Suprapubic skin (tissue), 4 donors: ENCODE results near the gene TEX22. TPM values are rescaled to one million over a fixed set of nuclear protein-coding genes. Genes with fewer than 3 reads are reported as not detected.

Experiments used
- DNase-seq, 2 donors: peaks; one replicate each; pipeline ENCODE4 v3.0.0-alpha.2; 2019; ENCODE audit warnings: low spot score in 2 of 2
- H3K27ac ChIP-seq: fragments of 200-600 bp; sonication (generic); one replicate; pipeline ENCODE4 v1.5.1; 2019
- H3K27me3 ChIP-seq: fragments of 200-600 bp; sonication (generic); one replicate; pipeline ENCODE4 v1.5.1; 2019
- H3K36me3 ChIP-seq: fragments of 200-600 bp; sonication (generic); one replicate; pipeline ENCODE4 v1.5.1; 2019
- H3K4me1 ChIP-seq: fragments of 200-600 bp; sonication (generic); one replicate; pipeline ENCODE4 v1.5.1; 2019
- H3K4me3 ChIP-seq: fragments of 200-600 bp; sonication (generic); one replicate; pipeline ENCODE4 v1.5.1; 2019; ENCODE audit warnings: mild to moderate bottlenecking
- H3K9me3 ChIP-seq: fragments of 200-600 bp; sonication (generic); one replicate; pipeline ENCODE4 v1.5.1; 2019
- EP300 ChIP-seq: sonication (generic); formaldehyde crosslinking; IDR thresholded peaks from one replicate; pipeline ENCODE4 v1.6.1; 2017; ENCODE audit warnings: antibody characterized with exemption
- POLR2A ChIP-seq, 2 donors: fragments of 450-650 bp; IDR thresholded peaks; one replicate each; pipeline ENCODE4 v1.6.1; 2017; ENCODE audit warnings: antibody characterized with exemption in 2 of 2, mild to moderate bottlenecking in 2 of 2, moderate library complexity in 2 of 2
- POLR2AphosphoS5 ChIP-seq, 3 donors: sonication (generic); formaldehyde crosslinking; IDR thresholded peaks; one replicate each; pipeline ENCODE4 v1.6.1; 2017; ENCODE audit warnings: antibody characterized with exemption in 3 of 3
- WGBS: methylation state at CpG from one replicate; pipeline ENCODE4 v1.1.5; 2018; 5-methylcytosine and 5-hydroxymethylcytosine counted together
- total RNA-seq, 4 donors: library from RNA; depleted of rRNA; stranded (reverse); fragments of >200 nt; gene quantifications; one replicate each; pipeline ENCODE4 v1.1.0, GENCODE V29; 2016
- TF ChIP-seq, protein P1 (sequence below), 2 donors: fragments of 200-600 bp in 1 of 2; fragments of 450-650 bp in 1 of 2; sonication (generic) in 1 of 2; IDR thresholded peaks; one replicate each; pipeline ENCODE4 v1.5.1; 2016 to 2019; ENCODE audit warnings: antibody characterized with exemption in 2 of 2, mild to moderate bottlenecking in 1 of 2, moderate library complexity in 1 of 2

TEX22 gene
- total RNA-seq, 4 donors from 2014 or later = 0.80 TPM; not detected in 3

DNA sequence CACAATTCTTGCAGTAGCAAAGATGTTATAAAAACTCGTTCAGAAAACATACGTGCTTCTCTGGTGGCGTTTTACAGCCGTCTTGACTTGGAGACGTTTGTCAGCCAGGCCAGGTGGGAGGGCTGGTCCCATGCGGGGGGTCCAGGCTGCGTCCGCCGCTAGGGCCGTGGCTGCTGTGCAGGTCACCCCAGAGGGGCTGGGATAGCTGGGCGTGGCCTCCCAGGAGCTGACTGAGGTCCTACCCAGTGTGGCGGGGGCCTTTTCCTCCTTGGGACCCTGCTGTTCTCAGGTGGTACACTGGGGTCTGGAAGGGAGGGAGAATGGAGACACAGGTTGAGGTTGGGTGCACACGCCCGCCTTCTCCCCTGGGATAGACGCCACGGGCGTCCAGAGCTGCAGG lies 46.5 kb downstream of the TEX22 start:
- H3K4me3 ChIP-seq = no peak overlapping the region
- TF ChIP-seq, protein P1, sequence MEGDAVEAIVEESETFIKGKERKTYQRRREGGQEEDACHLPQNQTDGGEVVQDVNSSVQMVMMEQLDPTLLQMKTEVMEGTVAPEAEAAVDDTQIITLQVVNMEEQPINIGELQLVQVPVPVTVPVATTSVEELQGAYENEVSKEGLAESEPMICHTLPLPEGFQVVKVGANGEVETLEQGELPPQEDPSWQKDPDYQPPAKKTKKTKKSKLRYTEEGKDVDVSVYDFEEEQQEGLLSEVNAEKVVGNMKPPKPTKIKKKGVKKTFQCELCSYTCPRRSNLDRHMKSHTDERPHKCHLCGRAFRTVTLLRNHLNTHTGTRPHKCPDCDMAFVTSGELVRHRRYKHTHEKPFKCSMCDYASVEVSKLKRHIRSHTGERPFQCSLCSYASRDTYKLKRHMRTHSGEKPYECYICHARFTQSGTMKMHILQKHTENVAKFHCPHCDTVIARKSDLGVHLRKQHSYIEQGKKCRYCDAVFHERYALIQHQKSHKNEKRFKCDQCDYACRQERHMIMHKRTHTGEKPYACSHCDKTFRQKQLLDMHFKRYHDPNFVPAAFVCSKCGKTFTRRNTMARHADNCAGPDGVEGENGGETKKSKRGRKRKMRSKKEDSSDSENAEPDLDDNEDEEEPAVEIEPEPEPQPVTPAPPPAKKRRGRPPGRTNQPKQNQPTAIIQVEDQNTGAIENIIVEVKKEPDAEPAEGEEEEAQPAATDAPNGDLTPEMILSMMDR (IDR thresholded peaks at IDR 0.05) = no peak
- TF ChIP-seq POLR2A (IDR thresholded peaks at IDR 0.05) (no peak), EP300 (no peak), POLR2AphosphoS5 (IDR thresholded peaks at IDR 0.05) (no peak)
- DNase-seq = no peak
- 87% methylated on average over 16 of the region's 17 CpGs for WGBS
- H3K27ac ChIP-seq = no peak overlapping the region
- peaks cover 8% of the 10 kb centered on the region for H3K4me1 ChIP-seq
- no peaks in the 10 kb centered on the region for H3K27me3 ChIP-seq
- H3K9me3 ChIP-seq = no peaks in the 10 kb centered on the region
- peaks cover 13% of the 10 kb centered on the region for H3K36me3 ChIP-seq

DNA sequence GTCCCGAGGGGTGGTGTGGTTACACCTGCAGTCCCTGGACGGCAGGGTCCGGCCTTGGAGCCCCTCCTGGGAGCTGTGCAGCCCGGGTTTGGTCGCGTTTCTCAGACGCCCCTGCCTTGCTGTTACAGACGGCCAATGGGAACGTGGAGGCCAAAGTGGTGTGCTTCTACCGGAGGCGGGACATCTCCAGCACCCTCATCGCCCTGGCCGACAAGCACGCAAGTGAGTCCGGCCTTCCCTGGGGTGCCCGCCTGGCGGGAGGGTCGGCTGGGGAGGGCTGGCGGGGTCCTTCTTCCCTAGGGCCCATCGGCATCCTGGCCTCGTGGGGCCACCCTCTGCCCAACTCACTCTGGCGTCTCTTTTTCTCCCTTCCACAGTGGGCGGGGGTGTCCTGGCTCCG lies 47.0 kb downstream of the TEX22 start:
- Histone ChIP-seq H3K4me1 (peaks cover 8% of the 10 kb centered on the region), H3K27me3 (no peaks in the 10 kb centered on the region), H3K36me3 (peaks cover 17% of the 10 kb centered on the region), H3K9me3 (no peaks in the 10 kb centered on the region), H3K27ac (no peak overlapping the region), H3K4me3 (no peak overlapping the region)
- DNase-seq = no peak
- 91% methylated on average over 20 of the region's 24 CpGs for WGBS
- no peak for TF ChIP-seq EP300
- TF ChIP-seq, protein P1 (IDR thresholded peaks at IDR 0.05) = no peak
- no peak for TF ChIP-seq POLR2A (IDR thresholded peaks at IDR 0.05)
- no peak for TF ChIP-seq POLR2AphosphoS5 (IDR thresholded peaks at IDR 0.05)

DNA sequence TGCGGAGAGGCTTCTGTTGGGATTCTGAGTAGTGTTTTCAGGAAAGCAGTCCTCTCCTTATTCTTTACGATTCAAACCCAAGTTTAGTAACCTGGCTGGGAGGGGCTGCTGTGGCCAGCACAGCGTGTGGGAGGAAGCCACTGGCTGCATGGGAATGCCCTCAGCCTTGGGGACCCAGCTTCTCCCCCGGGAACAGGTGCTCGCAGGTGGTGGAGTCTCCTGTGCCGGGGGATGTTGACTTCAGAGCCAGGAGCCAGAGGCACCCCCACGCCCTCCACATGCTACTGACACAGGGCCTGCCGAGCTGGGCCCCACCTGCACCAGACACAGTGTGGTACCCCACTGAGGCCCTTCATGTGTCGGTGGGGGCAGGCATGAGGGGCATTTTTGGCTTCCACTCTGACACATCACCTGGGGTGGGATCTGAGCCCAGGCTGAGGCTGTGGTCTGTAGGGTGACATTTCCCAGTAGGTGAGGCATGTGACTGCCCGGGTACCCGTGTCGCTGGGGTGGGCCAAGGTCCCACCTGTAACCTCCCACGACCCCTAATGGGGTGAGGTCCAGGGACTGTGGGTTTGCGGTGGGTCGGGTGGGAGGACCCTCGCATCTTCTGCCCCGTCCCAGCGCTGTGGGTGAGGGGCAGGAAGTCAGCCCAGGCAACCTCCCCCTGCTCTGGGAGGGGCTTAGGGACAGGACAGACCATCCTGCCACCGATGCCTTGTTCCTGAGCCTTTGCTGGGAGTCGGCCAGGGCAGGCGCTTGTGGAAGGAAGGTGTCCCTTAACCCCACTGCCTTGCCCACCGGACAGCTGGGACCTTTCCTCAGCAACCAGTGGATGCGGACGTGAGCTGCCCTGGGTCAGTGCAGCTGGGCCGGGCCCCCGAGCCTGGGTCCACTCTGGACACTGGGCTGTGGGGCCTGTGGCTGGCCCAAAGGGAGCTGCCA lies 47.8 kb downstream of the TEX22 start:
- TF ChIP-seq EP300 (no peak), POLR2A (IDR thresholded peaks at IDR 0.05) (no peak), POLR2AphosphoS5 (IDR thresholded peaks at IDR 0.05) (no peak)
- TF ChIP-seq, protein P1 (IDR thresholded peaks at IDR 0.05) = no peak
- no peak for DNase-seq
- no peaks in the 10 kb centered on the region for H3K27me3 ChIP-seq
- H3K36me3 ChIP-seq = peaks cover 26% of the 10 kb centered on the region
- H3K27ac ChIP-seq = no peak overlapping the region
- H3K9me3 ChIP-seq = no peaks in the 10 kb centered on the region
- no peak overlapping the region for H3K4me3 ChIP-seq
- peaks cover 8% of the 10 kb centered on the region for H3K4me1 ChIP-seq
- 90% methylated on average over 10 of the region's 26 CpGs for WGBS

- DNase-seq = no peak
- Histone ChIP-seq H3K27ac (no peak overlapping the region), H3K4me1 (peaks cover 8% of the 10 kb centered on the region), H3K9me3 (no peaks in the 10 kb centered on the region), H3K27me3 (no peaks in the 10 kb centered on the region), H3K36me3 (peaks cover 31% of the 10 kb centered on the region), H3K4me3 (no peak overlapping the region)
- no peak for TF ChIP-seq POLR2AphosphoS5 (IDR thresholded peaks at IDR 0.05)
- TF ChIP-seq, protein P1 (IDR thresholded peaks at IDR 0.05) = no peak
- no peak for TF ChIP-seq POLR2A (IDR thresholded peaks at IDR 0.05)
- no peak for TF ChIP-seq EP300
- WGBS = 80% methylated on average over 12 of the region's 14 CpGs
Measured at GRCh38 chr14:105446971-105447370, 48.6 kb downstream of the TEX22 start.
